Measurements from ENCODE around the gene BOK. TPM values are rescaled to one million over a fixed set of nuclear protein-coding genes. Genes with fewer than 3 reads are reported as not detected.

BOK gene
- total and polyA plus RNA-seq, 9 of the 15 experiments (the other 6 are each of a cell fraction or from before 2014, with no cell fraction given): 0.03 to 3.3 (median 2.0) TPM; not detected in 1

DNA sequence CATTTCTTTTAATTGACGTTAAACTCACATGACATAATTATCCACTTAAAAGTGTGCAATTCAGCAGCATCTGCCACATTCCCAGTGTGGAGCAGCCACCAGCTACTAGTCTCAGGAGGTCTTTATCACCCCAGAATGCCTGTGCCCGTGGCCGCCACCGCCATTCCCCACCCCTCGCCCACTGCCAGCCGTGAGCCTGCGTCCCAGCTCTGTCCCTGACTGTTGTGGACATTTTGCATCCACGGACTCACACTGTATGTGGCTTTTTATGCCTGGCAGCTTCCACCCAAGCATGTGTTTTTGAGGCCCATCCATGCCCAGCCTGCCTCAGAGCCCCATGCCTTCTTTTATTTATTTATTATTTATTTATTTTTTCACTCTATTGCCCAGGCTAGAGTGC is 9.2 kb downstream of the BOK start (continued):
- TF ChIP-seq DEAF1 (CRISPR knock-in tag; IDR thresholded peaks at IDR 0.05) (no peak), ZNF124 (CRISPR knock-in tag; IDR thresholded peaks at IDR 0.05) (no peak)

DNA sequence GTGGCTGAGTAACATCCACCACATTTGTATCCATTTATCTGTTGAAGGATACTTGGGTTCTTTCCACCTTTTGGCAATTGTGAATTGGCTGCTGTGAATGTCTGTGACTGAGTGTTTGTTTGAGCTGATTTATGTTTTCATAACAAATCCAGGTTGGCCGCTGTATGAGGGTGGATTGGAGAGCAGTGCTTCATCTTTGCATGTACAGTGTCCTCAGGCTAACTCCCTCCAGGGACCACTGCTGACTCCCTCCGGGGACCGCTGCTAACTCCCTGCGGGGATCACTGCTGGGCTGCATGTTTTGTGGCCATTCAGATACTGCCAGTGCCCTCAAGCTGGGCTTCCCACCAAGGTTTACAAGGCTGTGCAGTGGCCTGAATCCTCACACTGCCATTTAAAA is 10.2 kb downstream of the BOK start:
- Histone ChIP-seq H3K9me1 (ENCODE audit: control insufficient read depth, insufficient read depth, low read length) (no peaks in the 10 kb centered on the region), H3K4me2 (ENCODE audit: insufficient read depth, low read length) (no peak overlapping the region), H3K9ac (ENCODE audit: insufficient read depth in 1 of 2, low read depth in 2 of 2, low read length in 2 of 2) (no peak overlapping the region), H3K4me1 (replicated peaks in 1 of 2; ENCODE audit: control insufficient read depth in 2 of 2, insufficient read depth in 2 of 2, low read length in 2 of 2) (peaks cover 0 to 32% of the 10 kb centered on the region in 2 experiments; a peak in 2 of 5 replicates), H3K9me3 (replicated peaks; ENCODE audit: control insufficient read depth, insufficient read depth, low read depth, low read length) (no peaks in the 10 kb centered on the region), H2AFZ (ENCODE audit: low read depth, low read length) (no peak overlapping the region), H3K36me3 (ENCODE audit: control insufficient read depth, insufficient read depth, low read length) (no peaks in the 10 kb centered on the region), H3K27me3 (ENCODE audit: control insufficient read depth in 2 of 2, insufficient read depth in 2 of 2, low read length in 2 of 2) (no peaks in the 10 kb centered on the region), H3K4me3 (no peak overlapping the region), H3K79me2 (ENCODE audit: control insufficient read depth, insufficient read depth, low read length) (no peaks in the 10 kb centered on the region), H3K27ac (ENCODE audit: extremely low read depth, low read depth, low read length) (no peak overlapping the region), H4K20me1 (replicated peaks; ENCODE audit: control insufficient read depth, insufficient read depth, low read length) (no peaks in the 10 kb centered on the region)
- no peak for ATAC-seq
- ChIA-PET POLR2A (interaction anchor here (0.5 to 0.8 kb wide), 2 partner anchors 40 to 308 kb away, joined by 3 read pairs; no protein-coding TSS in a partner anchor), CTCF (ENCODE audit: low intra/inter-chr PET ratio) (no interaction called here)
- no peak for FAIRE-seq
- in situ Hi-C loops (cut with MboI): no loop called here
- no TSS peak for BruUV-seq (replicated peaks)
- WGBS (ENCODE audit: insufficient coverage, low coverage, missing lambda C conversion rate): 74% methylated on average over 4 of the region's 4 CpGs
- intact Hi-C loops (cut with micrococcal nuclease): no loop called here
- DNase-seq (ENCODE audit: extremely low read depth in 1 of 4, low spot score in 3 of 4): no peak
- TF ChIP-seq SFPQ (IDR thresholded peaks at IDR 0.05; ENCODE audit: low read depth, low read length) (no peak), MBD2 (IDR thresholded peaks at IDR 0.05; ENCODE audit: borderline replicate concordance, low read depth) (no peak), ATF2 (CRISPR knock-in tag; IDR thresholded peaks at IDR 0.05) (no peak), OTX1 (CRISPR knock-in tag; IDR thresholded peaks at IDR 0.05) (no peak), THRA (IDR thresholded peaks at IDR 0.05) (no peak), ZSCAN32 (CRISPR knock-in tag; IDR thresholded peaks at IDR 0.05) (no peak)
- TF ChIP-seq, protein P1, sequence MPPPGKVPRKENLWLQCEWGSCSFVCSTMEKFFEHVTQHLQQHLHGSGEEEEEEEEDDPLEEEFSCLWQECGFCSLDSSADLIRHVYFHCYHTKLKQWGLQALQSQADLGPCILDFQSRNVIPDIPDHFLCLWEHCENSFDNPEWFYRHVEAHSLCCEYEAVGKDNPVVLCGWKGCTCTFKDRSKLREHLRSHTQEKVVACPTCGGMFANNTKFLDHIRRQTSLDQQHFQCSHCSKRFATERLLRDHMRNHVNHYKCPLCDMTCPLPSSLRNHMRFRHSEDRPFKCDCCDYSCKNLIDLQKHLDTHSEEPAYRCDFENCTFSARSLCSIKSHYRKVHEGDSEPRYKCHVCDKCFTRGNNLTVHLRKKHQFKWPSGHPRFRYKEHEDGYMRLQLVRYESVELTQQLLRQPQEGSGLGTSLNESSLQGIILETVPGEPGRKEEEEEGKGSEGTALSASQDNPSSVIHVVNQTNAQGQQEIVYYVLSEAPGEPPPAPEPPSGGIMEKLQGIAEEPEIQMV (tag; conservative IDR thresholded peaks at IDR 0.05; ENCODE audit: low read depth): no peak
- TF ChIP-seq, protein P2, sequence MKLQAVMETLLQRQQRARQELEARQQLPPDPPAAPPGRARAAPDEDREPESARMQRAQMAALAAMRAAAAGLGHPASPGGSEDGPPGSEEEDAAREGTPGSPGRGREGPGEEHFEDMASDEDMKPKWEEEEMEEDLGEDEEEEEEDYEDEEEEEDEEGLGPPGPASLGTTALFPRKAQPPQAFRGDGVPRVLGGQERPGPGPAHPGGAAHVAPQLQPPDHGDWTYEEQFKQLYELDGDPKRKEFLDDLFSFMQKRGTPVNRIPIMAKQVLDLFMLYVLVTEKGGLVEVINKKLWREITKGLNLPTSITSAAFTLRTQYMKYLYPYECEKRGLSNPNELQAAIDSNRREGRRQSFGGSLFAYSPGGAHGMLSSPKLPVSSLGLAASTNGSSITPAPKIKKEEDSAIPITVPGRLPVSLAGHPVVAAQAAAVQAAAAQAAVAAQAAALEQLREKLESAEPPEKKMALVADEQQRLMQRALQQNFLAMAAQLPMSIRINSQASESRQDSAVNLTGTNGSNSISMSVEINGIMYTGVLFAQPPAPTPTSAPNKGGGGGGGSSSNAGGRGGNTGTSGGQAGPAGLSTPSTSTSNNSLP (IDR thresholded peaks at IDR 0.05; ENCODE audit: borderline replicate concordance, low read depth, low read length): no peak

All from K562 (cell line).